Keratinocyte (primary cell): ENCODE measurements around the gene CDC42EP3.

Experiments
- EZH2 ChIP-seq: IDR thresholded peaks from one replicate; pipeline ENCODE4 v1.6.1; 2012; ENCODE audit warnings: inconsistent platforms, mild to moderate bottlenecking, low read length, moderate library complexity
- TF ChIP-seq, protein P1 (sequence below), 3 experiments: IDR thresholded peaks in 1 of 3; conservative IDR thresholded peaks in 1 of 3; optimal IDR thresholded peaks in 1 of 3; 2 replicates in 2 of 3; 3 replicates in 1 of 3; pipeline versions ENCODE3 to v1.5.1; 2011; ENCODE audit warnings: low read length in 3 of 3, mild to moderate bottlenecking in 3 of 3, moderate library complexity in 2 of 3, control low read depth in 1 of 3, inconsistent platforms in 1 of 3; ENCODE audit not compliant: insufficient read depth in 2 of 3; ENCODE audit errors: extremely low read depth in 1 of 3

- TF ChIP-seq, protein P1, sequence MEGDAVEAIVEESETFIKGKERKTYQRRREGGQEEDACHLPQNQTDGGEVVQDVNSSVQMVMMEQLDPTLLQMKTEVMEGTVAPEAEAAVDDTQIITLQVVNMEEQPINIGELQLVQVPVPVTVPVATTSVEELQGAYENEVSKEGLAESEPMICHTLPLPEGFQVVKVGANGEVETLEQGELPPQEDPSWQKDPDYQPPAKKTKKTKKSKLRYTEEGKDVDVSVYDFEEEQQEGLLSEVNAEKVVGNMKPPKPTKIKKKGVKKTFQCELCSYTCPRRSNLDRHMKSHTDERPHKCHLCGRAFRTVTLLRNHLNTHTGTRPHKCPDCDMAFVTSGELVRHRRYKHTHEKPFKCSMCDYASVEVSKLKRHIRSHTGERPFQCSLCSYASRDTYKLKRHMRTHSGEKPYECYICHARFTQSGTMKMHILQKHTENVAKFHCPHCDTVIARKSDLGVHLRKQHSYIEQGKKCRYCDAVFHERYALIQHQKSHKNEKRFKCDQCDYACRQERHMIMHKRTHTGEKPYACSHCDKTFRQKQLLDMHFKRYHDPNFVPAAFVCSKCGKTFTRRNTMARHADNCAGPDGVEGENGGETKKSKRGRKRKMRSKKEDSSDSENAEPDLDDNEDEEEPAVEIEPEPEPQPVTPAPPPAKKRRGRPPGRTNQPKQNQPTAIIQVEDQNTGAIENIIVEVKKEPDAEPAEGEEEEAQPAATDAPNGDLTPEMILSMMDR (optimal IDR thresholded peaks at IDR 0.05 in 1 of 3, IDR thresholded peaks at IDR 0.05 in 1 of 3, conservative IDR thresholded peaks at IDR 0.05 in 1 of 3; ENCODE audit: extremely low read depth in 1 of 3, insufficient read depth in 2 of 3, low read length in 3 of 3): no peak
- no peak for TF ChIP-seq EZH2
These were observed 41.8 kb upstream of the CDC42EP3 start for GRCh38 chr2:37713258-37713700.
